Chondrocyte (in vitro differentiated cells): ENCODE measurements around the gene AFTPH. TPM values are rescaled to one million over a fixed set of nuclear protein-coding genes. Genes with fewer than 3 reads are reported as not detected.

Experiments
- DNase-seq: peaks from one replicate; pipeline ENCODE4 v3.0.0; 2021; ENCODE audit warnings: mixed read lengths, low spot score
- H3K27ac Mint-ChIP-seq: one replicate; pipeline ENCODE4 v1.8.0; 2021; ENCODE audit warnings: mild to moderate bottlenecking, moderate library complexity, mixed read lengths; ENCODE audit not compliant: unreplicated experiment
- H3K27me3 Mint-ChIP-seq: 2 replicates; pipeline ENCODE4 v1.8.0; 2021; ENCODE audit warnings: low read depth, mixed read lengths
- H3K36me3 Mint-ChIP-seq: 2 replicates; pipeline ENCODE4 v1.8.0; 2021; ENCODE audit warnings: low read depth, mixed read lengths
- H3K4me1 Mint-ChIP-seq: 2 replicates; pipeline ENCODE4 v1.8.0; 2021; ENCODE audit warnings: low read depth, mild to moderate bottlenecking, mixed read lengths
- H3K4me3 Mint-ChIP-seq: one replicate; pipeline ENCODE4 v1.8.0; 2021; ENCODE audit warnings: mild to moderate bottlenecking, moderate library complexity, mixed read lengths; ENCODE audit not compliant: unreplicated experiment
- H3K9me3 Mint-ChIP-seq: 2 replicates; pipeline ENCODE4 v1.8.0; 2021; ENCODE audit warnings: low read depth, mixed read lengths
- CTCF ChIP-seq: fragments of 200-600 bp; sonication (generic); IDR thresholded peaks from 2 replicates; pipeline ENCODE4 v1.5.0; 2021; ENCODE audit warnings: antibody characterized with exemption, mild to moderate bottlenecking, moderate library complexity
- total RNA-seq: library from RNA; stranded (reverse); gene quantifications from 3 replicates; pipeline ENCODE4 v1.2.1, GENCODE V29; 2021

The AFTPH gene
- total RNA-seq, 1 donor from 2014 or later, result 17.3 TPM

GRCh38 chr2:64489081-64489751 is 34.9 kb upstream of the AFTPH start:
- Mint-ChIP-seq H3K4me3 (no peak overlapping the region), H3K4me1 (peaks cover 28% of the 10 kb centered on the region), H3K27ac (no peak overlapping the region), H3K27me3 (peaks cover 3% of the 10 kb centered on the region), H3K36me3 (no peaks in the 10 kb centered on the region), H3K9me3 (no peaks in the 10 kb centered on the region)
- TF ChIP-seq CTCF, result no peak
- no peak for DNase-seq

- Mint-ChIP-seq H3K4me3 (no peak overlapping the region), H3K36me3 (no peaks in the 10 kb centered on the region), H3K9me3 (no peaks in the 10 kb centered on the region), H3K4me1 (peaks cover 43% of the 10 kb centered on the region), H3K27ac (peak overlapping the region; percentile 14), H3K27me3 (no peaks in the 10 kb centered on the region)
- TF ChIP-seq CTCF, result no peak
- DNase-seq, result no peak
Measured at GRCh38 chr2:64491426-64491825, 32.7 kb upstream of the AFTPH start.

GRCh38 chr2:64492272-64492671 is 31.9 kb upstream of the AFTPH start:
- TF ChIP-seq CTCF, result no peak
- no peaks in the 10 kb centered on the region for H3K9me3 Mint-ChIP-seq
- peak overlapping the region; percentile 34 for H3K27ac Mint-ChIP-seq
- no peaks in the 10 kb centered on the region for H3K36me3 Mint-ChIP-seq
- no peak overlapping the region for H3K4me3 Mint-ChIP-seq
- DNase-seq, result no peak
- H3K4me1 Mint-ChIP-seq, result peaks cover 43% of the 10 kb centered on the region
- H3K27me3 Mint-ChIP-seq, result no peaks in the 10 kb centered on the region

- Mint-ChIP-seq H3K4me3 (no peak overlapping the region), H3K9me3 (no peaks in the 10 kb centered on the region), H3K36me3 (no peaks in the 10 kb centered on the region), H3K27me3 (peaks cover 2% of the 10 kb centered on the region), H3K4me1 (peaks cover 43% of the 10 kb centered on the region), H3K27ac (no peak overlapping the region)
- TF ChIP-seq CTCF, result no peak
- DNase-seq, result no peak
Measured at GRCh38 chr2:64492821-64493220, 31.3 kb upstream of the AFTPH start.

GRCh38 chr2:64493788-64494187 is 30.3 kb upstream of the AFTPH start:
- no peak for DNase-seq
- peaks cover 43% of the 10 kb centered on the region for H3K4me1 Mint-ChIP-seq
- no peak for TF ChIP-seq CTCF
- no peak overlapping the region for H3K4me3 Mint-ChIP-seq
- peaks cover 10% of the 10 kb centered on the region for H3K27me3 Mint-ChIP-seq
- no peaks in the 10 kb centered on the region for H3K9me3 Mint-ChIP-seq
- H3K27ac Mint-ChIP-seq, result no peak overlapping the region
- H3K36me3 Mint-ChIP-seq, result no peaks in the 10 kb centered on the region
